ENCODE results near the gene PRKAG2. TPM values are rescaled to one million over a fixed set of nuclear protein-coding genes. Genes with fewer than 3 reads are reported as not detected.

The PRKAG2 gene
- total RNA-seq, 1 donor from 2014 or later = 55.4 TPM

- peak; percentile 22 for DNase-seq (ENCODE audit: low spot score)
Measured at GRCh38 chr7:151624246-151624928, 252.5 kb downstream of the PRKAG2 start.

GRCh38 chr7:151623766-151624165 is 253.1 kb downstream of the PRKAG2 start:
- DNase-seq (ENCODE audit: low spot score) = peak; percentile 3

GRCh38 chr7:151621961-151622360 is 255.0 kb downstream of the PRKAG2 start:
- DNase-seq (ENCODE audit: low spot score) = peak; percentile 6

GRCh38 chr7:151616443-151617213 is 260.3 kb downstream of the PRKAG2 start:
- DNase-seq (ENCODE audit: low spot score) = no peak

DNA sequence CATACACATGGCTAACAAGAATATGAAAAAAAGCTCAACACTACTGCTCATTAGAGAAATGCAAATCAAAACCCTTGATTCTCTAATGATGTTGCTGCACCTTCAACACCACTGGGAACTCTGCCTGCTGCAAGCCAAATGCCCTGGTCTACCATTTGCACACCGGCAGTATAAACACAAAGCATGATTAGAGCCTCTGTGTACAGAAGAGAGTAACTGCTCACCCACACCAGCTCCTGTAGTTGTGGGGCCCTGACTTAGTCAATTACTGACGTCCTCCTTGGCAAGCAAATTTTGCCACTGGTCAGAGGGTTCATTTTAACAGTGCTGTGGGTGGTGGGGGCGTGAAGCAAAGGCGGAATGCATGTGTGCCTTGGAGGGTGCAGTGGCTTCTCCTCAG is 261.1 kb downstream of the PRKAG2 start:
- no peak for DNase-seq (ENCODE audit: low spot score)

DNA sequence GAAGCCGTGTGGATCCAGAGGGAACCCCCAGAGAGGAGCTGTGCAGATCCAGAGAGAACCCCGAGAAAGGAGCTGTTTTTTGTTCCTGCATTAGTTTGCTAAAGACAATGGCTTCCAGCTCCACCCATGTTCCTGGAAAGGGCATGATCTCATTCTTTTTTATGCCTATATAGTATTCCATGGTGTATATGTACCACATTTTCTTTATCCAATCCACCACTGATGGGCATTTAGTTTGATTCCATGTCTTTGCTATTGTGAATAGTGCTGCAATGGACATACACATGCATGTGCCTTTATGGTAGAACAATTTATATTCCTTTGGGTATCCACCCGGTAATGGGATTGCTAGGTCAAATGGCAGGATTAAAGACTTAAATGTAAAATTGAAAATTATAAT is 261.9 kb downstream of the PRKAG2 start:
- no peak for DNase-seq (ENCODE audit: low spot score)

DNA sequence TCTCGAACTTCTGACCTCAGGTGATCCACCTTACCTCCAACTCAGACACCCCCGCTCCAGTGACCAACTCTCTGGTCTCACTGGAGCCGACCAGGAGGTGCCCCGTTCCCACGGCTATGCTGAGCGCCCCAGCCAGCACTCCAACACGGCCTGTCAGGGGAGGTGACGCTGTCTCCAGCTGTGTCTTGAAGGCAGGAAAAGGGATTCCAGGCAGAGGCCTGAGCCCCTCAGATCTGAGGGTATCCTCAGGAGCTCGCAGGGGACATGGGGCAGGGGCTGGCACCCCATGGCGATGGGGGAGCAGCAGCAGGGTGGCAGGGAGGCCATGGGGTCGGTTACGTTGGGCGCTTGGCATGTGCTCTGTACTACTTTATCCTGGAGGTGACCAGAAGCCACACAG is 262.9 kb downstream of the PRKAG2 start:
- DNase-seq (ENCODE audit: low spot score) = no peak

- DNase-seq (ENCODE audit: low spot score) = no peak
Measured at GRCh38 chr7:151611878-151612277, 265.0 kb downstream of the PRKAG2 start.

DNA sequence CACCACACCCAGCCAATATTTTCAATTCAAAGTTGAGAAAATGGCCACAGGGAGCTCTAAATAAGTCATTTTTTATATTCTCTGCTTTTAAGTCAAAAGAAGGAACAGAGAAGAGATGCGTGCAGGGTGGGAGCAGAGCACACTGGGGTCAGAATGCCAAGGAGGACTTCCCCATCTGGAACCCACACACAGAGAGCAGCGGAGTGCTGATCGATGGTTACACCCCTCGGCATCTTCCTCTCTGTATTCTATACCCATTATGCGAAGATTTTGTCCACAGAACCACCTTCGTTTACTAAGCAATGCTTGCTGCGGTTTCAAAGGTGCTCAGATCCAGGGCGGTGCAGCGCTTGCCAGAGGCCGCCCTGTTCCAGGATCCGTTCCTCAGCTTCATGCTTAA is 265.9 kb downstream of the PRKAG2 start:
- no peak for DNase-seq (ENCODE audit: low spot score)

DNA sequence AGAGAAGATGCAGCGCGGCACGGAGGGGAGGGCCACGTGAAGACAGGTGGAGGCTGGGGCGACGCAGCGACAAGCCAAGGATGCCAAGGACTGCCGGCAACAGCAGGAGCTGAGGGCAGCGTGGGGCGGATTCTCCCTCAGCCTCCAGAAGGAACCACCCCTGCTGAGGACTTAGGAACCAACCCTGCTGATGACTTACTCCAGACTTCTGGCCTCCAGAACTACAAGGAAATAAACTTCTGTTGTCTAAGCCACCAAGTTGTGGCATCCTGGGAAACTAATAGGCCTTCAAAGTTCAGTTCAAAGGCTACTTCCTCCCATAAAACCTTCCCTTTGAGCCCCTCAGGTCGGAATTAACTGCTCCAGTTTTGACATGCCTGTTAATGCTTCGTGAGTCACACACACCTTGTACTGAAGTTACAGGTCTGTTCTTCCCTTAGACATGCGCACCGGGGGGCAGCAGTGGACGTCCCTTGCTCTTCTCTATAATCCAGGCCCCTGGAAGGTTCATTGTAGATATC is 268.8 kb downstream of the PRKAG2 start:
- DNase-seq (ENCODE audit: low spot score) = no peak

DNA sequence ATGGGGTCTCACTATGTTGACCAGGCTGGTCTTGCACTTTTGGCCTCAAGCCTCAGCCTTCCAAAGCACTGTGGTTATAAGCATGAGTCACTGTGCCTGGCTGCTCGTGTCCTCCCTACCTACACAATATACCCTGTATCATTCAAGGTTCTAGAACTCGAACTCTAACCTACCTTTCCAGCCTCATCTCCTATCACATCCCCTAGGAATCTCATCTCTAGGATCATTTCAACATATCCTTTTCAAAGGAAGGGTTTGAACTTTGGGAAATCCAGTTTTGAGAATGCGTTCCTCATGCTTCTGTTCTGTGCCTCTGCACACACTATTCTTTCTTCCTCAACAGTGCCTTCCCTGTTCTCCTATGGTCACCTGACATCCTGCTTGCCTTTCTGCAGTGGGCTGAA is 269.4 kb downstream of the PRKAG2 start:
- no peak for DNase-seq (ENCODE audit: low spot score)

DNA sequence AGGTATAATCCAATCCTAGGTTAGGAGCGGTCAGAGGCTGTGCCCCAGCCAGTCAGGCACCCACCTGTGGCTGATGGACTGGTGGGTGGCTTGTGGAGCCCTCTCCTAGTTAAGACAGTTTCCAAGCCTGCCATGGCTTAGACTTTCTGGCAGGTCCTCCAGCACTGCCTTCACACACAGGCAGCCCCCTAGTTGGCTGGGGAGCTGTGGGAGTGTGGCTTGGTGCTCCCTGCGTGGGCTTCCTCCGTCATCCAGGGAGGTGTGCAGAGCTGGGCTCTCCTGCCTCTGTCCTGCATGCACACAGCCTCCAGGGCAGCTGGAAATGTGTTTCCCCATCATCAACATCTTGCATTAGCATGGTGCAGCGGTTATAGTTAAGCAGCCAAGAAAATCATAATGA is 273.0 kb downstream of the PRKAG2 start:
- no peak for DNase-seq (ENCODE audit: low spot score)

GRCh38 chr7:151601521-151602305 is 275.2 kb downstream of the PRKAG2 start:
- DNase-seq (ENCODE audit: low spot score) = peak; percentile 33

- DNase-seq (ENCODE audit: low spot score) = peak; percentile 5
Measured at GRCh38 chr7:151600331-151600730, 276.6 kb downstream of the PRKAG2 start.

DNA sequence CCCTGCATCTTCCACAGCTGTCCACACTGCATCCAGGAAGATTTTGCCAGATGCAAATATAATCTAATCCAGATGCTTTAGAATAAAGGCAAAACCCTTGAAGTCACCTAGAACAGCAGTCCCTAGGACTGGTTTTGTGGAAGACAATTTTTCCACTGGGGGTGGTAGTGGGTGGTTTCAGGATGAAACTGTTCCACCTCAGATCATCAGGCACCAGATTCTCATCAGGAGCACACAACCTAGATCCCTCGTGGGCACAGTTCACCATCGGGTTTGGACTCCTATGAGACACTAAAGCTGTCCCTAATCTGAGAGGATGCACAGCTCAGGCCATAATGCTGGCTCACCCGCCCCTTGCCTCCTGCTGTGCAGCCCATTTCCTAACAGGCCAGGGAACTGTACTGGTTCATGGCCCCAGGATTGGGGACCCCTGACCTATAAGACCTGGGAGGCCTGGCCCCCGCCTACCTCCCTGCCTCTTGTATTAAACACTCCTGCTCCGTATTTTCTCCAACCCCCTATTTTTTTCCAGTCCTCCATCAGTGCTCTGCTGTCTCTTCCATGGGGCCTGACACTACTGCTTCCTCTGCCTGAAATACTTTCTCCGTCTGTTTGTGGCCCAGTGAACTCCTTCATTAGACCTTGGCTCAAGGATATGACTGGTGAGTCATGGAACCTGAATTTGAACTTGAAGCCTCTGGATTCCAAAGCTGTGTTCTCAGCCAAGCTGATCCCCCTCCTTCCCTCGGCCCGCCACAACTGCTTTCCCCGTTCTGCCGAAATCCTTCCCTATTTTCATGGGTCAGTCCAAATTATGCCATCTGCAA is 277.3 kb downstream of the PRKAG2 start:
- DNase-seq (ENCODE audit: low spot score) = peak; percentile 45

GRCh38 chr7:151597541-151598444 is 279.1 kb downstream of the PRKAG2 start:
- no peak for DNase-seq (ENCODE audit: low spot score)

DNA sequence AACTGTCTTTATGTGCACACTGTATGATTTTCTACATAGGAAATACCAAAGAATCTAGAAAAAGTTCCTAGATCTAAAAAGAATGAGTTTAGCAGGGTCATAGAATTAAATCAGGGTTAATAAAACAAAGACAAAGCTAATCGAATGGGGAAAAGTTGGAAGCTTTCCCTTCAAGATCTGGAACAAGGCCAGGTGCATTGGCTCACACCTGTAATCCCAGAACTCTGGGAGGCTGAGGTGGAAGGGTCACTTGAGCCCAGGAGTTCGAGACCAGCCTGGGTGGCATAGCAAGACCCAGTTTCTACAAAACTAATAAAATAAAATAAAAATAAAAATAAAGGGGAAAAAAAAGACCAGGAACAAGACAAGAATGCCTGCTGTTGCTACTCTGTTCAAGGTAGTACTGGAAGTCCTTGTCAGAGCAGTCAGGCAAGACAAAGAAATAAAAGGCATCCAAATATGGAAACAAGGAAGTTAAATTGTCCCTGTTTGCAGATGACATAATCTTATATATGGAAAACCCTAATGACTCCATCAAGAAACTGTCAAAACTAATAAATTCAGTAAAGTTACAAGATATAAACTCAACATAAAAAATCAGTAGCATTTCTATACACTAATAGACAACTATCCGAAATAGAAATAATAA is 281.1 kb downstream of the PRKAG2 start:
- no peak for DNase-seq (ENCODE audit: low spot score)

- no peak for DNase-seq (ENCODE audit: low spot score)
Measured at GRCh38 chr7:151592868-151593486, 283.9 kb downstream of the PRKAG2 start.

DNA sequence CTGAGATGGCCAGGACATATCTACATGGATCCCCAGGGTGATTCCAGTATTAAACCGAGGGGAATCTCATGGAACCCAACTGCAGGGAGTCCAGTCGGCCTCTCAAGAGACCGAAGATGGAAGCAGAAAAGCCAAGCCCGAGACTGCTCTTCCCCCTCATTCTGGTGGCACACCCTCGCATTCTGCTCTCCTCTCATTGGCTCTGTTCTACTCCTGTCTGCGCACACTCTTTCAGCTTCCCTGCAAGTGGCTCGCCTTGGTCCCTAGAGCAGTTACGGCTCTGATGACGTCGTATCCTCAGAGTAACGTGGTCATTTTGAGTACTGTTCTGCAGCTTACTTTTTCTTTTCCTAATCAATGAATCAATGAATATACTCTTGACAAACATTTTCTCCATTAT is 284.6 kb downstream of the PRKAG2 start:
- DNase-seq (ENCODE audit: low spot score) = no peak

All from ureter (tissue), 1 donor.